Endodermal cell (in vitro differentiated cells): ENCODE measurements around the gene LHX2. TPM values are rescaled to one million over a fixed set of nuclear protein-coding genes. Genes with fewer than 3 reads are reported as not detected.

Experiments used
- DNase-seq: peaks from one replicate; pipeline ENCODE4 v3.0.0-alpha.2; 2017
- H3K27ac ChIP-seq: 2 replicates; pipeline ENCODE4 v1.5.1; 2013; ENCODE audit warnings: mild to moderate bottlenecking, low read depth, low read length, moderate library complexity
- H3K27me3 ChIP-seq: 2 replicates; pipeline ENCODE4 v1.6.1; 2013; ENCODE audit warnings: mild to moderate bottlenecking, low read length, moderate library complexity; ENCODE audit not compliant: insufficient read depth, control insufficient read depth, poor library complexity, severe bottlenecking
- H3K36me3 ChIP-seq: 2 replicates; pipeline ENCODE4 v1.7.0; 2013; ENCODE audit warnings: mild to moderate bottlenecking, low read length, moderate library complexity; ENCODE audit not compliant: control insufficient read depth, insufficient read depth
- H3K4me1 ChIP-seq: one replicate; pipeline ENCODE4 v1.7.0; 2013; ENCODE audit warnings: low read length; ENCODE audit not compliant: control insufficient read depth, insufficient read depth
- H3K4me3 ChIP-seq: 2 replicates; pipeline ENCODE4 v1.5.1; 2013; ENCODE audit warnings: mild to moderate bottlenecking, low read length, moderate library complexity
- H3K9ac ChIP-seq: 2 replicates; pipeline ENCODE4 v1.6.1; 2013; ENCODE audit warnings: mild to moderate bottlenecking, low read length, moderate library complexity; ENCODE audit not compliant: poor library complexity, severe bottlenecking; ENCODE audit errors: extremely low read depth
- H3K9me3 ChIP-seq: 2 replicates; pipeline ENCODE4 v1.6.1; 2013; ENCODE audit warnings: mild to moderate bottlenecking, low read length, moderate library complexity; ENCODE audit not compliant: control insufficient read depth
- H3K27ac Mint-ChIP-seq: 2 replicates; pipeline ENCODE4 v1.8.0; 2020; ENCODE audit warnings: mixed read lengths
- H3K27me3 Mint-ChIP-seq: 2 replicates; pipeline ENCODE4 v1.8.0; 2021; ENCODE audit warnings: mild to moderate bottlenecking, mixed read lengths; ENCODE audit not compliant: insufficient read depth
- H3K36me3 Mint-ChIP-seq: 2 replicates; pipeline ENCODE4 v1.8.0; 2020; ENCODE audit warnings: low read depth, mixed read lengths
- H3K4me1 Mint-ChIP-seq: 2 replicates; pipeline ENCODE4 v1.8.0; 2020; ENCODE audit warnings: mixed read lengths
- H3K4me3 Mint-ChIP-seq: 2 replicates; pipeline ENCODE4 v1.8.0; 2020; ENCODE audit warnings: mild to moderate bottlenecking, moderate library complexity, mixed read lengths
- H3K9me3 Mint-ChIP-seq: 2 replicates; pipeline ENCODE4 v1.8.0; 2020; ENCODE audit warnings: mild to moderate bottlenecking, mixed read lengths
- CTCF ChIP-seq: fragments of 200-600 bp; sonication (generic); conservative IDR thresholded peaks from 2 replicates; pipeline ENCODE4 v1.5.0; 2021; ENCODE audit warnings: antibody characterized with exemption, mild to moderate bottlenecking
- WGBS, 2 experiments: methylation state at CpG; one replicate each; pipeline versions ENCODE4 v1.1.5 to v1.1.7; 2013; ENCODE audit warnings: missing lambda C conversion rate in 2 of 2, mixed read lengths in 1 of 2; ENCODE audit not compliant: insufficient coverage in 1 of 2, insufficient read length in 1 of 2; 5-methylcytosine and 5-hydroxymethylcytosine counted together
- total RNA-seq, 2 donors: library from RNA; stranded (reverse); fragmentation: NEBNext Ultra II Directional in 1 of 2; extraction: Animal tissue kit (Norgen Biotek cat#: 25700) in 1 of 2; gene quantifications; 2 replicates in 1 of 2; 3 replicates in 1 of 2; pipeline ENCODE4 v1.2.1, GENCODE V29; 2021

The LHX2 gene
- total RNA-seq, 2 donors from 2014 or later, result 0.20 to 0.29 TPM

GRCh38 chr9:123996731-123997421 is 14.7 kb upstream of the LHX2 start:
- no peak overlapping the region for H3K27ac Mint-ChIP-seq
- Histone ChIP-seq H3K4me3 (no peak overlapping the region), H3K9me3 (no peaks in the 10 kb centered on the region), H3K36me3 (no peaks in the 10 kb centered on the region), H3K27me3 (peaks cover 78% of the 10 kb centered on the region), H3K4me1 (no peaks in the 10 kb centered on the region), H3K9ac (no peak overlapping the region), H3K27ac (no peak overlapping the region)
- peak; percentile 72 for DNase-seq
- TF ChIP-seq CTCF, result no peak
- peaks cover 21% of the 10 kb centered on the region for H3K4me1 Mint-ChIP-seq
- peaks cover 79% of the 10 kb centered on the region for H3K27me3 Mint-ChIP-seq
- H3K9me3 Mint-ChIP-seq, result peaks cover 2% of the 10 kb centered on the region
- 8 to 21% methylated on average over 11 to 23 of the region's 23 CpGs for WGBS, 2 experiments
- no peaks in the 10 kb centered on the region for H3K36me3 Mint-ChIP-seq
- H3K4me3 Mint-ChIP-seq, result no peak overlapping the region

- peaks cover 88% of the 10 kb centered on the region for H3K27me3 Mint-ChIP-seq
- H3K4me1 Mint-ChIP-seq, result peaks cover 21% of the 10 kb centered on the region
- peak; percentile 73 for DNase-seq
- peaks cover 2% of the 10 kb centered on the region for H3K9me3 Mint-ChIP-seq
- no peak overlapping the region for H3K27ac Mint-ChIP-seq
- no peaks in the 10 kb centered on the region for H3K9me3 ChIP-seq
- no peak for TF ChIP-seq CTCF
- H3K9ac ChIP-seq, result no peak overlapping the region
- peaks cover 87% of the 10 kb centered on the region for H3K27me3 ChIP-seq
- H3K36me3 ChIP-seq, result no peaks in the 10 kb centered on the region
- no peak overlapping the region for H3K27ac ChIP-seq
- H3K4me1 ChIP-seq, result no peaks in the 10 kb centered on the region
- H3K4me3 Mint-ChIP-seq, result no peak overlapping the region
- H3K4me3 ChIP-seq, result no peak overlapping the region
- no peaks in the 10 kb centered on the region for H3K36me3 Mint-ChIP-seq
- WGBS, 2 experiments, result 8 to 15% methylated on average over 9 to 14 of the region's 15 CpGs
These were observed 13.8 kb upstream of the LHX2 start for GRCh38 chr9:123997665-123998277.

DNA sequence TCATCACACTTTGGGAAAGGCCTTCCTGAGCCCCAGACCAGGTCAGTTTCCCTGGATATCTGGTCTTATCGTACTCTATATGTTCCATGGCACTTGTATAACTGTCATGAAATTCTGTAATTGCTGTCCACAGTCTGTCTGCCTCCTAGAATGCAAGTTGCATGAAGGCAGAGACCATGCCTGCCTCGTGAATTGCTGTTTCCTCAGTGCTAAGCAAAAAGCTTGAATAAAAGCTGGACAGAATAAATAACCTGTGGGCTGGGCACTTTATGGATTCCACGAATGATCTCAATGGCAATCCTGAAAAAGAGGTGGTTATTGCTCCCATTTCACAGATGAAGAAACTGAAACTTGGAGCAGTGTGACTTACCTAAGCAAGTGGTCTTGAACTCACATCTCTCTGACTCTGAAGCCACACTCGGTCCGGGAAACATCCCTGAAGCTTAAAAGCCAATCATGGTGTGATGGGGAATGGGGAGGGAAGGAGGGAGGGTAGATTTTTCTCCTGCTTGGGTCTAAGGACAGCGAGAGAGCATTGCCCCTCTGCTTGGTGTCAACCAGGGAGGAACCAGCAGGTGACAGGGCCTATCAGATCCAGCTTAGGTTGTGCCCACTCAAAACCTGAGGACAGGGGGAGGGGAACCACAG is 13.2 kb upstream of the LHX2 start:
- Histone ChIP-seq H3K27ac (no peak overlapping the region), H3K4me1 (no peaks in the 10 kb centered on the region), H3K36me3 (no peaks in the 10 kb centered on the region), H3K9ac (no peak overlapping the region), H3K27me3 (peaks cover 93% of the 10 kb centered on the region), H3K9me3 (no peaks in the 10 kb centered on the region), H3K4me3 (no peak overlapping the region)
- Mint-ChIP-seq H3K36me3 (no peaks in the 10 kb centered on the region), H3K27ac (no peak overlapping the region), H3K4me1 (peaks cover 22% of the 10 kb centered on the region), H3K27me3 (peaks cover 92% of the 10 kb centered on the region), H3K4me3 (peak overlapping the region; percentile 57), H3K9me3 (peaks cover 2% of the 10 kb centered on the region)
- DNase-seq, result no peak
- no peak for TF ChIP-seq CTCF
- WGBS, 2 experiments, result 16 to 19% methylated on average over 6 of the region's 6 CpGs
